Astrocyte (in vitro differentiated cells and primary cell): ENCODE results near the gene KRTAP12-2.

ENCODE experiments used
- EZH2 ChIP-seq: IDR thresholded peaks from 2 replicates; pipeline ENCODE4 v1.6.1; 2012; ENCODE audit warnings: mild to moderate bottlenecking, low read length, inconsistent platforms; ENCODE audit not compliant: insufficient read depth
- TF ChIP-seq, protein P1 (sequence below): IDR thresholded peaks from 2 replicates; pipeline ENCODE4 v1.5.1; 2011; ENCODE audit warnings: low read depth, mild to moderate bottlenecking, inconsistent platforms, low read length, moderate library complexity; ENCODE audit not compliant: insufficient read depth

DNA sequence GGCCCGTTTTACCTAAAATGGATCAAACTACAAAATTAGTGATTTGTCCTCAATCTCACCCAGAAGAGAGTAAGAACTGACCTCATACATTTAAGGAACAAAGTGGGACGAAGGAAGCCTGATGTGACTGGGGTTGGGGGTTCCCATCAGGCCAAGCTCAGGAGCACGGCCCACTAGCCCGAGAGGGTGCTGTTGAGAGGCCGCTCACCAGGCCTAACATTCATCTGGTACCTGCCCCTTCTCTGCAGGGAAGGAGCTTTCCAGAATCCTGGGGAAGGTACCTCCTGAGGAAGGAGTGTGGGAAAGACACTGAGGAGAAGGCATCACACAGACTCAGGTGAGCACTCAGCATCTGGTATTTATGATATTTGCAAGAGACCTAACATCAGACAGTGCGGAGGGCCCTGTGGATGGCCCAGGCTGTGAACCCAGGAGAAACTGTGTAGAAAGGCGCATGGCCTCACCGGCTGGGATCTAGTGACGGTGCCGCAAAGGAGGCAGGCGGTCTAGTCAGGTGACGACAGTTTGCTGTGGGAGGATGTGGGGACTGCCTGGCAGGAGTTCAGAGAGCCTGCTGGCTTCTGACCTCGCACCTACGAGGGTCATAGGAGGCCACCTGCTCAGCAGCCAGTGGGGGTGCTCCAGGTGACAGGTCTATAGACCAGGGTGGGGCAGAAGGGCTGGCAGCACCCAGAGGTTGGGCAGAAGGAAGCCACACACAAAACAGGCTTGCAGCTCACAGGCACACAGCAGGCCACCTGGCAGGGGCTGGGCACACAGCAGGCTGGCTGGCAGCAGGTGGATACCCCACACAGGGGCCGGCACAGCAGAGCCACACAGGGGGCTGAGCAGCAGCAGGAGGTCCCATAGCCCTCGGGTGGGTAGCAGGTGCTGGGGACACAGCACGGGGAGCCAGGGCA is 12.8 kb downstream of the KRTAP12-2 start:
- TF ChIP-seq, protein P1, sequence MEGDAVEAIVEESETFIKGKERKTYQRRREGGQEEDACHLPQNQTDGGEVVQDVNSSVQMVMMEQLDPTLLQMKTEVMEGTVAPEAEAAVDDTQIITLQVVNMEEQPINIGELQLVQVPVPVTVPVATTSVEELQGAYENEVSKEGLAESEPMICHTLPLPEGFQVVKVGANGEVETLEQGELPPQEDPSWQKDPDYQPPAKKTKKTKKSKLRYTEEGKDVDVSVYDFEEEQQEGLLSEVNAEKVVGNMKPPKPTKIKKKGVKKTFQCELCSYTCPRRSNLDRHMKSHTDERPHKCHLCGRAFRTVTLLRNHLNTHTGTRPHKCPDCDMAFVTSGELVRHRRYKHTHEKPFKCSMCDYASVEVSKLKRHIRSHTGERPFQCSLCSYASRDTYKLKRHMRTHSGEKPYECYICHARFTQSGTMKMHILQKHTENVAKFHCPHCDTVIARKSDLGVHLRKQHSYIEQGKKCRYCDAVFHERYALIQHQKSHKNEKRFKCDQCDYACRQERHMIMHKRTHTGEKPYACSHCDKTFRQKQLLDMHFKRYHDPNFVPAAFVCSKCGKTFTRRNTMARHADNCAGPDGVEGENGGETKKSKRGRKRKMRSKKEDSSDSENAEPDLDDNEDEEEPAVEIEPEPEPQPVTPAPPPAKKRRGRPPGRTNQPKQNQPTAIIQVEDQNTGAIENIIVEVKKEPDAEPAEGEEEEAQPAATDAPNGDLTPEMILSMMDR, result no peak
- TF ChIP-seq EZH2, result no peak
